Natural killer cell (primary cell): ENCODE data around the gene SLC46A1. TPM values are rescaled to one million over a fixed set of nuclear protein-coding genes. Genes with fewer than 3 reads are reported as not detected.

ENCODE experiments used
- ATAC-seq, 3 donors: fragments of 150-1000 bp in 2 of 3; fragments of 200-7000 bp in 1 of 3; cut with Tn5 transposase; 1 replicate in 1 of 3; 2 replicates in 2 of 3; pipeline ENCODE4 v1.10.0; 2021; ENCODE audit warnings: mild to moderate bottlenecking in 2 of 3, moderate library complexity in 2 of 3
- DNase-seq, 2 donors: peaks; one replicate each; pipeline versions ENCODE4 v3.0.0 to v3.0.0-alpha.2; 2013 to 2021; ENCODE audit warnings: mixed read lengths in 1 of 2
- H3K27ac ChIP-seq: one replicate; pipeline ENCODE4 v1.5.1; 2013; ENCODE audit warnings: mild to moderate bottlenecking, low read length
- H3K27me3 ChIP-seq: one replicate; pipeline ENCODE4 v1.6.1; 2013; ENCODE audit warnings: low read length; ENCODE audit not compliant: control insufficient read depth, insufficient read depth
- H3K36me3 ChIP-seq: one replicate; pipeline ENCODE4 v1.6.1; 2013; ENCODE audit warnings: low read length; ENCODE audit not compliant: control insufficient read depth, insufficient read depth
- H3K4me1 ChIP-seq: one replicate; pipeline ENCODE4 v1.6.1; 2013; ENCODE audit warnings: low read length; ENCODE audit not compliant: control insufficient read depth, insufficient read depth
- H3K4me3 ChIP-seq: one replicate; pipeline ENCODE4 v1.5.1; 2013; ENCODE audit warnings: low read length
- H3K9me3 ChIP-seq: one replicate; pipeline ENCODE4 v1.6.1; 2013; ENCODE audit warnings: low read length; ENCODE audit not compliant: control insufficient read depth, insufficient read depth
- H3K27ac Mint-ChIP-seq, 2 donors: one replicate each; pipeline ENCODE4 v1.8.0; 2022; ENCODE audit warnings: mild to moderate bottlenecking in 2 of 2, mixed read lengths in 2 of 2, moderate library complexity in 1 of 2
- H3K27me3 Mint-ChIP-seq, 2 donors: one replicate each; pipeline ENCODE4 v1.8.0; 2022; ENCODE audit warnings: low read depth in 2 of 2, mixed read lengths in 2 of 2
- H3K36me3 Mint-ChIP-seq: one replicate; pipeline ENCODE4 v1.8.0; 2022; ENCODE audit warnings: mixed read lengths
- H3K4me1 Mint-ChIP-seq, 2 donors: one replicate each; pipeline ENCODE4 v1.8.0; 2022; ENCODE audit warnings: mixed read lengths in 2 of 2
- H3K4me3 Mint-ChIP-seq: one replicate; pipeline ENCODE4 v1.8.0; 2022; ENCODE audit warnings: mild to moderate bottlenecking, moderate library complexity, mixed read lengths
- H3K9me3 Mint-ChIP-seq, 2 donors: one replicate each; pipeline ENCODE4 v1.8.0; 2022; ENCODE audit warnings: mixed read lengths in 2 of 2
- CTCF ChIP-seq: fragments of 200-600 bp; IDR thresholded peaks from one replicate; pipeline ENCODE4 v1.8.0; 2022; ENCODE audit warnings: antibody characterized with exemption
- WGBS: methylation state at CpG from one replicate; pipeline ENCODE4 v1.1.7; 2013; ENCODE audit warnings: missing lambda C conversion rate; ENCODE audit not compliant: insufficient coverage; 5-methylcytosine and 5-hydroxymethylcytosine counted together
- intact Hi-C: fragments of 100-400 bp; cut with micrococcal nuclease; formaldehyde crosslinking; loops from one replicate; pipeline ENCODE4 v1.14.2; 2022
- total RNA-seq, 4 donors: library from RNA; stranded (reverse); fragments of 120-200 nt in 1 of 4; gene quantifications; one replicate each; pipeline versions ENCODE4 v1.2.3 to v1.2.4, GENCODE V29; 2013 to 2022

SLC46A1 gene
- total RNA-seq, 3 donors from 2014 or later (not counting 1 experiment from before 2014, with no cell fraction given): 0.54 to 0.84 (median 0.55) TPM

DNA sequence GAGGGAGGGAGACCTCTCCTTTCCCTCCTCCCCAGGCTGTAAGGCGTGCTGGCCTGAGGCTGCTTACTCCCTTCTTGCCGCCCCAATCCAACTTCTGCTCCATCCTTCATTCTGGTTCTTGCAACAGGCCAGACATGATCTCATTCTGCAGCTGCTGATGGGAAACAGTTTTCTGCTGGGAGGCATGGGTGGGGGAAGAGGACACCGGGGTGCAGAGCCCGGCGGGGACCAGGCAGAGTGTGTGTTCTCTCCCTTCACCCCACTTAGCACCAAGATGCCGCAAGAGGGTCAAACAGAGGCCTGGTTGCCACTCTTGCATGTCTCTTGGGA, 33.1 kb downstream of the SLC46A1 start:
- no peaks in the 10 kb centered on the region for H3K9me3 Mint-ChIP-seq
- H3K27ac Mint-ChIP-seq: peak overlapping the region in 1 of 2 donors; percentile 93
- no peak for TF ChIP-seq CTCF
- H3K4me1 ChIP-seq: peaks cover 23% of the 10 kb centered on the region
- peaks cover 10 to 23% of the 10 kb centered on the region in 2 donors for H3K4me1 Mint-ChIP-seq
- no peak overlapping the region for H3K27ac ChIP-seq
- intact Hi-C loops: no loop called here
- ATAC-seq (no peak), DNase-seq (no peak)
- H3K4me3 Mint-ChIP-seq: peak overlapping the region; percentile 81
- no peaks in the 10 kb centered on the region for H3K27me3 ChIP-seq
- WGBS: 100% methylated on average over 1 of the region's 6 CpGs
- H3K36me3 Mint-ChIP-seq: no peaks in the 10 kb centered on the region
- H3K9me3 ChIP-seq: no peaks in the 10 kb centered on the region
- H3K4me3 ChIP-seq: no peak overlapping the region
- H3K36me3 ChIP-seq: no peaks in the 10 kb centered on the region
- no peaks in the 10 kb centered on the region for H3K27me3 Mint-ChIP-seq

DNA sequence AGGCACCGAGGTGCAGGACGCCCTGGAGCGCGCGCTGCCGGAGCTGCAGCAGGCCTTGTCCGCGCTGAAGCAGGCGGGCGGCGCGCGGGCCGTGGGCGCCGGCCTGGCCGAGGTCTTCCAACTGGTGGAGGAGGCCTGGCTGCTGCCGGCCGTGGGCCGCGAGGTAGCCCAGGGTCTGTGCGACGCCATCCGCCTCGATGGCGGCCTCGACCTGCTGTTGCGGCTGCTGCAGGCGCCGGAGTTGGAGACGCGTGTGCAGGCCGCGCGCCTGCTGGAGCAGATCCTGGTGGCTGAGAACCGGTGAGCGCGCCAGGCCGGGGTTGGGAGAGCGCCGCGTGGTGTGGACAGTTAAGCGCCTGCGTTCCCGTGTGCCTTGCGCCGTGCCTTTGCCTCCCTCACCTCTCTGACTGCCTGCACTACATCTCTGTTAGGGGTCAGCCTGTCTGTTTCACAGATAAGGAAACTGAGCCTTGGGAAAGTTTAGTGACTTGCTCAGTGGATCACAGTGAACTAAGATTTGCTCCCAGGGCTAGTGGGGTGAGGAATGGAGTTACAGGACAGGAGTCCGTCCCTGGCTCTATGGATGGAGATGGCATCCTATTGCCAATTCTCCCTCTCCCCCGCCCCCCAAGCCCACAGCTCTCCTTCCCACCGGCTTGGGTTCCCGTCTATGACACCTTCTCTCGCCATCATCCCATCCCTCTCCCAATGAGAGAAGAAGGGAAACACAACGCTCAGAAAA, 33.6 kb downstream of the SLC46A1 start:
- H3K27ac ChIP-seq: no peak overlapping the region
- Mint-ChIP-seq H3K36me3 (no peaks in the 10 kb centered on the region), H3K27ac (peak overlapping the region; percentile 85 to 93), H3K9me3 (no peaks in the 10 kb centered on the region), H3K4me3 (peak overlapping the region; percentile 81), H3K27me3 (no peaks in the 10 kb centered on the region), H3K4me1 (peaks cover 10 to 23% of the 10 kb centered on the region in 2 donors)
- no peaks in the 10 kb centered on the region for H3K36me3 ChIP-seq
- no peaks in the 10 kb centered on the region for H3K9me3 ChIP-seq
- intact Hi-C loops: no loop called here
- H3K27me3 ChIP-seq: no peaks in the 10 kb centered on the region
- no peak for TF ChIP-seq CTCF
- 8% methylated on average over 51 of the region's 53 CpGs for WGBS
- H3K4me1 ChIP-seq: peaks cover 23% of the 10 kb centered on the region
- peak in 1 of 2 donors; percentile 46 for DNase-seq
- ATAC-seq: peak in 1 of 3 donors; percentile 2
- H3K4me3 ChIP-seq: peak overlapping the region; percentile 13

- H3K27ac ChIP-seq: peak within 1 kb of the TSS; percentile 87
- H3K27me3 Mint-ChIP-seq: no peaks in the 10 kb centered on the region
- WGBS: under 1% methylated on average over 70 of the region's 80 CpGs
- no peaks in the 10 kb centered on the region for H3K9me3 ChIP-seq
- DNase-seq (peak; percentile 67 to 88), ATAC-seq (peak; percentile 84 to 90 (median 85))
- peak within 1 kb of the TSS; percentile 85 to 93 for H3K27ac Mint-ChIP-seq
- no peak for TF ChIP-seq CTCF
- peak within 1 kb of the TSS; percentile 95 for H3K4me3 Mint-ChIP-seq
- H3K4me3 ChIP-seq: peak within 1 kb of the TSS; percentile 84
- peaks cover 23% of the 10 kb centered on the region for H3K4me1 ChIP-seq
- peaks cover 10 to 23% of the 10 kb centered on the region in 2 donors for H3K4me1 Mint-ChIP-seq
- H3K36me3 Mint-ChIP-seq: no peaks in the 10 kb centered on the region
- no peaks in the 10 kb centered on the region for H3K36me3 ChIP-seq
- no peaks in the 10 kb centered on the region for H3K27me3 ChIP-seq
- intact Hi-C loops: no loop called here
- no peaks in the 10 kb centered on the region for H3K9me3 Mint-ChIP-seq
Measured at GRCh38 chr17:28371245-28372202, 34.5 kb downstream of the SLC46A1 start, which contains the start of gene SARM1. Gene SARM1, plus strand, starts transcription at chr17:28371694. Its CDS starts 339 bp downstream, at chr17:28372033.
